ENCODE measurements around the gene GRIK5. TPM values are rescaled to one million over a fixed set of nuclear protein-coding genes. Genes with fewer than 3 reads are reported as not detected.
"Not testable (repeated sequence)": the region's sequence is repeated elsewhere in the genome, so short reads cannot be mapped to it uniquely, and the experiment has no call there.

Gene GRIK5
- total RNA-seq, 2 experiments from 2014 or later = 1.6 to 1.7 TPM

GRCh38 chr19:42059196-42059595, 10.8 kb downstream of the GRIK5 start:
- DNase-seq = no peak
- Mint-ChIP-seq H3K27ac (no peak overlapping the region), H3K36me3 (ENCODE audit: low read depth) (no peaks in the 10 kb centered on the region), H3K4me3 (no peak overlapping the region), H3K27me3 (no peaks in the 10 kb centered on the region), H3K4me1 (no peaks in the 10 kb centered on the region), H3K9me3 (ENCODE audit: low read depth) (no peaks in the 10 kb centered on the region)
- POLR2A ChIA-PET = no interaction called here
- intact Hi-C loops (cut with DNase I, micrococcal nuclease) = no loop called here
- CTCF ChIA-PET = no interaction called here
- ATAC-seq = no peak

GRCh38 chr19:42057846-42058245, 12.2 kb downstream of the GRIK5 start:
- DNase-seq (no peak), ATAC-seq (no peak)
- H3K9me3 Mint-ChIP-seq (ENCODE audit: low read depth) = no peaks in the 10 kb centered on the region
- intact Hi-C loops (cut with DNase I, micrococcal nuclease) = no loop called here
- H3K27ac Mint-ChIP-seq = no peak overlapping the region
- no peaks in the 10 kb centered on the region for H3K27me3 Mint-ChIP-seq
- ChIA-PET POLR2A (no interaction called here), CTCF (no interaction called here)
- no peak overlapping the region for H3K4me3 Mint-ChIP-seq
- H3K4me1 Mint-ChIP-seq = no peaks in the 10 kb centered on the region
- no peaks in the 10 kb centered on the region for H3K36me3 Mint-ChIP-seq (ENCODE audit: low read depth)

- CTCF ChIA-PET = interaction anchor here (1.0 to 1.9 kb wide), 2 partner anchors 19 to 22 kb away, joined by 3 to 4 read pairs; partner anchors contain the start of gene ZNF574
- Mint-ChIP-seq H3K9me3 (ENCODE audit: low read depth) (no peaks in the 10 kb centered on the region), H3K27ac (no peak overlapping the region), H3K4me3 (no peak overlapping the region), H3K36me3 (ENCODE audit: low read depth) (no peaks in the 10 kb centered on the region), H3K4me1 (peaks cover 18% of the 10 kb centered on the region), H3K27me3 (no peaks in the 10 kb centered on the region)
- POLR2A ChIA-PET = no interaction called here
- no peak for ATAC-seq
- no peak for DNase-seq
- intact Hi-C loops (cut with DNase I, micrococcal nuclease) = loop anchor here in 1 of 2 experiments (5.0 kb wide), 1 partner anchor 62 kb away; the partner anchor contains the start of gene ATP1A3
These were observed 15.8 kb downstream of the GRIK5 start for GRCh38 chr19:42054205-42054604.

- intact Hi-C loops (cut with DNase I, micrococcal nuclease) = loop anchor here in 1 of 2 experiments (5.0 kb wide), 1 partner anchor 61 kb away; the partner anchor contains the start of gene ATP1A3
- no peaks in the 10 kb centered on the region for H3K36me3 Mint-ChIP-seq (ENCODE audit: low read depth)
- DNase-seq = no peak
- POLR2A ChIA-PET = no interaction called here
- H3K27ac Mint-ChIP-seq = no peak overlapping the region
- no peak for ATAC-seq
- CTCF ChIA-PET = interaction anchor here (1.6 to 4.9 kb wide), 2 partner anchors 19 to 25 kb away, joined by 5 to 20 read pairs; no protein-coding TSS in a partner anchor
- peaks cover 21% of the 10 kb centered on the region for H3K4me1 Mint-ChIP-seq
- H3K4me3 Mint-ChIP-seq = no peak overlapping the region
- no peaks in the 10 kb centered on the region for H3K9me3 Mint-ChIP-seq (ENCODE audit: low read depth)
- no peaks in the 10 kb centered on the region for H3K27me3 Mint-ChIP-seq
These were observed 16.7 kb downstream of the GRIK5 start for GRCh38 chr19:42053037-42053935.

- Mint-ChIP-seq H3K4me1 (peaks cover 21% of the 10 kb centered on the region), H3K27me3 (peaks cover 1% of the 10 kb centered on the region), H3K4me3 (no peak overlapping the region), H3K27ac (no peak overlapping the region), H3K9me3 (ENCODE audit: low read depth) (no peaks in the 10 kb centered on the region), H3K36me3 (ENCODE audit: low read depth) (no peaks in the 10 kb centered on the region)
- POLR2A ChIA-PET = interaction anchor here (1.1 kb wide), 1 partner anchor 18 kb away, joined by 4 read pairs; no protein-coding TSS in a partner anchor
- intact Hi-C loops (cut with DNase I, micrococcal nuclease) = loop anchor here in 1 of 2 experiments (5.0 kb wide), 1 partner anchor 60 kb away; the partner anchor contains the start of gene ATP1A3
- CTCF ChIA-PET = interaction anchor here (1.0 to 4.9 kb wide), 3 partner anchors 18 to 35 kb away, joined by 3 to 20 read pairs (median 5); no protein-coding TSS in a partner anchor
- ATAC-seq (no peak), DNase-seq (no peak)
These were observed 17.7 kb downstream of the GRIK5 start for GRCh38 chr19:42052241-42052863.

GRCh38 chr19:42051166-42052115, 18.6 kb downstream of the GRIK5 start:
- H3K4me1 Mint-ChIP-seq = peaks cover 21% of the 10 kb centered on the region
- POLR2A ChIA-PET = interaction anchor here (0.5 to 1.1 kb wide), 3 partner anchors 17 to 209 kb away, joined by 3 to 4 read pairs (median 3); no protein-coding TSS in a partner anchor
- H3K9me3 Mint-ChIP-seq (ENCODE audit: low read depth) = no peaks in the 10 kb centered on the region
- peak; percentile 96 for ATAC-seq
- CTCF ChIA-PET = interaction anchor here (1.0 to 4.9 kb wide), 3 partner anchors 17 to 34 kb away, joined by 3 to 20 read pairs (median 5); no protein-coding TSS in a partner anchor
- H3K27me3 Mint-ChIP-seq = peaks cover 2% of the 10 kb centered on the region
- peak; percentile 73 for DNase-seq
- no peak overlapping the region for H3K4me3 Mint-ChIP-seq
- H3K36me3 Mint-ChIP-seq (ENCODE audit: low read depth) = no peaks in the 10 kb centered on the region
- H3K27ac Mint-ChIP-seq = peak overlapping the region; percentile 81
- intact Hi-C loops (cut with DNase I, micrococcal nuclease) = loop anchor here (1.0 to 5.0 kb wide), 3 partner anchors 16 to 59 kb away; partner anchors contain the start of gene ATP1A3 (in 1 of the 2)

- Mint-ChIP-seq H3K4me1 (peaks cover 21% of the 10 kb centered on the region), H3K27ac (peak overlapping the region; percentile 35), H3K9me3 (ENCODE audit: low read depth) (no peaks in the 10 kb centered on the region), H3K27me3 (peaks cover 2% of the 10 kb centered on the region), H3K36me3 (ENCODE audit: low read depth) (no peaks in the 10 kb centered on the region), H3K4me3 (no peak overlapping the region)
- ATAC-seq (peak; percentile 9), DNase-seq (peak; percentile 34)
- intact Hi-C loops (cut with DNase I, micrococcal nuclease) = no loop called here
- ChIA-PET CTCF (interaction anchor here (2.1 to 4.9 kb wide), 2 partner anchors 15 to 20 kb away, joined by 7 to 20 read pairs; no protein-coding TSS in a partner anchor), POLR2A (no interaction called here)
These were observed 21.0 kb downstream of the GRIK5 start for GRCh38 chr19:42048992-42049391.

- H3K9me3 Mint-ChIP-seq (ENCODE audit: low read depth) = no peaks in the 10 kb centered on the region
- intact Hi-C loops (cut with DNase I, micrococcal nuclease) = no loop called here
These were observed 24.4 kb downstream of the GRIK5 start for GRCh38 chr19:42045575-42045974.

GRCh38 chr19:42042455-42043170, 27.4 kb downstream of the GRIK5 start:
- ATAC-seq (no peak), DNase-seq (no peak)
- no peak overlapping the region for H3K4me3 Mint-ChIP-seq
- H3K36me3 Mint-ChIP-seq (ENCODE audit: low read depth) = no peaks in the 10 kb centered on the region
- H3K27me3 Mint-ChIP-seq = peaks cover 2% of the 10 kb centered on the region
- POLR2A ChIA-PET = no interaction called here
- no peaks in the 10 kb centered on the region for H3K9me3 Mint-ChIP-seq (ENCODE audit: low read depth)
- intact Hi-C loops (cut with DNase I, micrococcal nuclease) = no loop called here
- no peaks in the 10 kb centered on the region for H3K4me1 Mint-ChIP-seq
- no peak overlapping the region for H3K27ac Mint-ChIP-seq
- CTCF ChIA-PET = no interaction called here

More at GRCh38 chr19:42045575-42045974, 24.4 kb downstream of the GRIK5 start:
- ATAC-seq = no peak
- DNase-seq = no peak
- Mint-ChIP-seq H3K4me3 (no peak overlapping the region), H3K27ac (no peak overlapping the region), H3K27me3 (peaks cover 2% of the 10 kb centered on the region), H3K4me1 (peaks cover 7% of the 10 kb centered on the region), H3K36me3 (ENCODE audit: low read depth) (no peaks in the 10 kb centered on the region)
- ChIA-PET POLR2A (no interaction called here), CTCF (interaction anchor here (1.4 to 2.9 kb wide), 3 partner anchors 11 to 16 kb away, joined by 5 to 9 read pairs (median 5); no protein-coding TSS in a partner anchor)

- H3K4me1 Mint-ChIP-seq; POLR2A ChIA-PET; H3K4me3 Mint-ChIP-seq; intact Hi-C loops (cut with DNase I, micrococcal nuclease); ATAC-seq; H3K27ac Mint-ChIP-seq; H3K9me3 Mint-ChIP-seq (ENCODE audit: low read depth); H3K27me3 Mint-ChIP-seq; H3K36me3 Mint-ChIP-seq (ENCODE audit: low read depth); DNase-seq: not testable (repeated sequence)
- CTCF ChIA-PET = interaction anchor here (1.1 to 4.8 kb wide), 3 partner anchors 9 to 20 kb away, joined by 4 to 23 read pairs (median 4); no protein-coding TSS in a partner anchor
These were observed 29.5 kb downstream of the GRIK5 start for GRCh38 chr19:42040491-42040890.

Data from activated CD4-positive, alpha-beta T cell treated with anti-CD3 and anti-CD28 coated beads for 36 hours (primary cell).